Nephron progenitor cell (in vitro differentiated cells): ENCODE measurements around the gene CBLC.

ENCODE experiments used
- DNase-seq: peaks from one replicate; pipeline ENCODE4 v3.0.0; 2021
- H3K27ac Mint-ChIP-seq: 2 replicates; pipeline ENCODE4 v1.8.0; 2021; ENCODE audit warnings: mild to moderate bottlenecking, moderate library complexity, mixed read lengths
- H3K27me3 Mint-ChIP-seq: 2 replicates; pipeline ENCODE4 v1.8.0; 2021; ENCODE audit warnings: mild to moderate bottlenecking, low read depth, mixed read lengths; ENCODE audit not compliant: poor library complexity
- H3K36me3 Mint-ChIP-seq: 2 replicates; pipeline ENCODE4 v1.8.0; 2021; ENCODE audit warnings: low read depth, mixed read lengths
- H3K4me1 Mint-ChIP-seq: 2 replicates; pipeline ENCODE4 v1.8.0; 2021; ENCODE audit warnings: mixed read lengths
- H3K4me3 Mint-ChIP-seq: 2 replicates; pipeline ENCODE4 v1.8.0; 2021; ENCODE audit warnings: mild to moderate bottlenecking, moderate library complexity, mixed read lengths
- H3K9me3 Mint-ChIP-seq: 2 replicates; pipeline ENCODE4 v1.8.0; 2021; ENCODE audit warnings: mild to moderate bottlenecking, moderate library complexity, mixed read lengths
- CTCF ChIP-seq: fragments of 200-600 bp; sonication (generic); IDR thresholded peaks from 2 replicates; pipeline ENCODE4 v1.5.0; 2021; ENCODE audit warnings: antibody characterized with exemption

CBLC gene

GRCh38 chr19:44777715-44778347 lies at the start of gene CBLC:
Gene CBLC (plus strand): TSS chr19:44777890. CDS start chr19:44777932, 42 bp downstream.
- H3K4me3 Mint-ChIP-seq: no peak within 1 kb of the TSS
- H3K27me3 Mint-ChIP-seq: peaks cover 38% of the 10 kb centered on the region
- DNase-seq: peak; percentile 71
- H3K27ac Mint-ChIP-seq: no peak within 1 kb of the TSS
- H3K9me3 Mint-ChIP-seq: no peaks in the 10 kb centered on the region
- no peaks in the 10 kb centered on the region for H3K36me3 Mint-ChIP-seq
- H3K4me1 Mint-ChIP-seq: peaks cover 8% of the 10 kb centered on the region
- no peak for TF ChIP-seq CTCF

GRCh38 chr19:44728178-44728577 lies 49.5 kb upstream of the CBLC start:
- peaks cover 20% of the 10 kb centered on the region for H3K4me1 Mint-ChIP-seq
- DNase-seq: no peak
- no peak overlapping the region for H3K27ac Mint-ChIP-seq
- peaks cover 37% of the 10 kb centered on the region for H3K27me3 Mint-ChIP-seq
- H3K36me3 Mint-ChIP-seq: no peaks in the 10 kb centered on the region
- H3K9me3 Mint-ChIP-seq: no peaks in the 10 kb centered on the region
- H3K4me3 Mint-ChIP-seq: no peak overlapping the region
- TF ChIP-seq CTCF: no peak

- peaks cover 26% of the 10 kb centered on the region for H3K27me3 Mint-ChIP-seq
These were observed 48.1 kb upstream of the CBLC start for GRCh38 chr19:44729516-44730033.

GRCh38 chr19:44731081-44731480 lies 46.6 kb upstream of the CBLC start:
- H3K9me3 Mint-ChIP-seq: no peaks in the 10 kb centered on the region
- H3K27ac Mint-ChIP-seq: no peak overlapping the region
- no peak for TF ChIP-seq CTCF
- peaks cover 6% of the 10 kb centered on the region for H3K4me1 Mint-ChIP-seq
- H3K4me3 Mint-ChIP-seq: no peak overlapping the region
- DNase-seq: no peak
- no peaks in the 10 kb centered on the region for H3K36me3 Mint-ChIP-seq
- H3K27me3 Mint-ChIP-seq: peaks cover 28% of the 10 kb centered on the region

More at GRCh38 chr19:44729516-44730033, 48.1 kb upstream of the CBLC start:
- H3K9me3 Mint-ChIP-seq: no peaks in the 10 kb centered on the region
- no peak for DNase-seq
- no peak overlapping the region for H3K4me3 Mint-ChIP-seq
- TF ChIP-seq CTCF: no peak
- no peaks in the 10 kb centered on the region for H3K36me3 Mint-ChIP-seq
- peaks cover 10% of the 10 kb centered on the region for H3K4me1 Mint-ChIP-seq
- H3K27ac Mint-ChIP-seq: no peak overlapping the region

- H3K9me3 Mint-ChIP-seq: no peaks in the 10 kb centered on the region
- peaks cover 32% of the 10 kb centered on the region for H3K27me3 Mint-ChIP-seq
- no peak overlapping the region for H3K27ac Mint-ChIP-seq
- H3K4me1 Mint-ChIP-seq: peaks cover 6% of the 10 kb centered on the region
- no peak for DNase-seq
- H3K36me3 Mint-ChIP-seq: no peaks in the 10 kb centered on the region
- H3K4me3 Mint-ChIP-seq: no peak overlapping the region
- TF ChIP-seq CTCF: no peak
These were observed 46.1 kb upstream of the CBLC start for GRCh38 chr19:44731622-44732021.
